Measurements from ENCODE around the gene TNFRSF18.

The TNFRSF18 gene

DNA sequence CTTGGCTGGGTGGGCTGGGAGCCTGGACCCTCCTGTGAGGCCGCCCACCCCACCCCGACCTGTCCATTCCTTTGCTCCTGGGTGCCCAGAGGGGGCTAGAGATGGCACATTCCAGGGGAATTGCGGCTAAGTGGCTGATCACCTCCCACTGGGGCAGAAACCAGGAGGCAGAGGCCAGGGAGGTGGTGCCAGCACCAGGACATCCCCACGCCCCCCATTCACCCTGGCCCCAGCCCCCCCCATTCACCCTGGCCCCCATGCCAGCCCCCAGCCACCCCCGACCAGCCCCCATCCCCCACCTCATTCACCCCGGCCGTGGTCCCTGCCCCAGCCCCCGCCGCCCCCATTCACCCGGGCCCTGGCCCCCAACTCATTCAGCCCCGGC, 33.9 kb upstream of the TNFRSF18 start:
- DNase-seq, result no peak

DNA sequence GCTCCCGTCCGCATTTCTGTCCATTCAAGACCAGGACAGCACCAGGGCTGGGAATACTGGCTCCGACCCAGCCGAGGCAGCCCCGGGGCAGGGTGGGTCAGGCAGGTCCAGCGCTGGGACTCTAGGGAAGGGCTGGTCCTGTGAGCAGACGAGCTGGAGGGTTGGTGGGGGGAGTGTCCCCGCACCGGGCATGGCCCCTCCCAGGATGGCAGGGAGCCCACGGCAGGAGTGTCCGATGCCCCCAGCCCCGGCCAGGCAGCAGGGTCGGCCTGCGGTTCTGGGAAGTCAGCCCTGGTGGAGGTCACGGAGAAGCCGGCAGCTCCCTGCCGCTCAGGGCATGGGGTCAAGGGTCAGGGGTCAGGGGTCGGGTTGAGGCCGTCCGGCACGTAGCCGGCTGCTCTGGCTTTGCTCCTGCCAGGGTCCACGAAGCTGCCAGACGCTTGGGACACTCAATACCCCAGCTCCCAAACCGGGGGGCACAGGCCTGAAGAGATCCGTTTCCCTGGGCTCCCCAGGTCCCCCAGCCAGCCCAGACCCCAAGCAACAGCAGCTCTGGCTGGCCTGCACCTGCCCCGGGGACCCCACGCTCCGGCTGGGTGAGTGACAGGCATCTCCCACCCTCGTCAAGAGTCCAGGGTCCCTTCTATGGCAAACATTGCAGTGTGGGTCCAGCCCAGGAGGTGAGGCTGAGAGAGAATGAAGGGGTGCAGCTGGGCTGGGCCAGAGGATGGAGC, 33.4 kb upstream of the TNFRSF18 start:
- no peak for DNase-seq

DNA sequence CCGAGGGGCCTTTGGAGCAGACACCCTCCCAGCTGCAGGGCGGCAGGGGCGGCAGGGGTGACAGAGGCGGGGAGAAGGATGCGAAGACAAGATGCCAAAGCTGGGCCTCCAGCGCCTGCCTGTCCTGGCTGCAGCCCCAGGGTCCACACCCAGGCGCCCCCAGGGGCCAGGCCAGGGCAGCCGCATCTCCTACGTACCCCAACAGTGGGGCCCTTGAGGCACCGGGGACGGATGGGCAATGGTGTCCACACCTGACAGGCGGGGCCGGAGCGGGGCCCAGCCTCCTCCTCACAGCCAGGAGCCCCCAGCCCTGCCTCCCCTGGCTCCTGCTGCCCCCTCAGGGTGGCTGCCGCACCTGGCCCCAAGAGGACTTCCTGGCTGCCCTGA, 32.8 kb upstream of the TNFRSF18 start:
- no peak for DNase-seq

DNA sequence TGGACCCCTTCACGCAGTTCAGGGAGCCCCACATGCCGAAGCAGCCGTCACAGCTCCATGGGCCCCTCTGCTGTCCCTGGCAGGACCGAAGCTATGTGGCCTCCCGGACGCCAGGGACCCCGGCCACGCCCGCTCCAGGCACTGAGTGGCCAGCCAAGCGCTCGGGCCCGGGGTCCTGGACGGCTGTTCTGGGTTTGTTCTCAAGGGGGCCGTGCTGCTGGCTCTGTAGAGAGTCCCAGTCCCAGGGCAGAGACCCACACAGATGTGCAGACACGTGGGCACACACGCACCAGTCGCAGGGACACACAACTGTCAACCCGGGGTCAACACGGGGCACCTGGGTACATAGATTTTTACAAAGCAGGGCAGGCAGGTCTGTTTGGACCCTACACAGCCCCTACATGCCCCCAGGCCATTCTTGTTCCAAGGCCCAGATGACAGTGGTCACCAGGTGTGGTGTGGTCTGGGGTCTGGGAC, 32.3 kb upstream of the TNFRSF18 start:
- no peak for DNase-seq

DNA sequence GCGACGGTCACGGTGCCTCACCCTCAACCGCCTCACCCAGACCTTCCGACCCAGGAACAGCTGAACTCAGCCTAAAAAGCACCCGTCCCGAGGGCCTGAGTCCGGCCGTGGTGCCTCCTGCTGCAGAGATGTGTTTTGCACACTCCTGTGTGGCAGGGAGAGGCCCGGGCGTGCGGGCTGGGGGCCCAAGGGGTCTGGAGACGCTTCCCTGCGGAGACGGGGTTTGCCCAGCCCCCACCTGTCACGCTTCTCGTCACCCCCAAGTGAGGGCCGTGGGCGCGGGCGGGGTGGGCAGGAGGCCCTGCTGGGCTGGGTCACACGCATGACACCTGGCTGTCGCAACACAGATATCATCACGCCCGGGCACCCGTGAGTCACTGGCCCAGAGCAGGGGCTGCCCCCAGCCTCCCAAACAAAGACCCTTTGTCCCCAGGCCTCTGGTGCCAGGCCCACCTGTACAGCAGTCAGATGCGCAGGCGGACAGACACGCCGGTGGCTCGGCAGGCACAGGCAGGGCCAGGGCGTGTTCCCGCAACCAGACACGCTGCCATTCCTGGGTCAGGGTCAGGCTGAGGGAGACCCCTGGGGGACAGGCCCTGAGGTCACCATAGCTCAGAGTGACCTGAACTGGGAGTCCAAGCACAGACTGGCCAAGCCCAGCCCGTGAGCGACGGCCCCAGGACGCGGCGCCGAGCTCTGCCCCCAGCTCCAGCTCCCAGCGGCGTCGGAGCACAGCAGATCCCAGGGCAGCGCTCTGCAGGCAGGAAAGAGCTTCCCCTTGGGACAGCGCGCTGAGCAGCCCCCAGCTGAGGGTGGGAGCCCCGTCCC, 31.7 kb upstream of the TNFRSF18 start:
- no peak for DNase-seq

DNA sequence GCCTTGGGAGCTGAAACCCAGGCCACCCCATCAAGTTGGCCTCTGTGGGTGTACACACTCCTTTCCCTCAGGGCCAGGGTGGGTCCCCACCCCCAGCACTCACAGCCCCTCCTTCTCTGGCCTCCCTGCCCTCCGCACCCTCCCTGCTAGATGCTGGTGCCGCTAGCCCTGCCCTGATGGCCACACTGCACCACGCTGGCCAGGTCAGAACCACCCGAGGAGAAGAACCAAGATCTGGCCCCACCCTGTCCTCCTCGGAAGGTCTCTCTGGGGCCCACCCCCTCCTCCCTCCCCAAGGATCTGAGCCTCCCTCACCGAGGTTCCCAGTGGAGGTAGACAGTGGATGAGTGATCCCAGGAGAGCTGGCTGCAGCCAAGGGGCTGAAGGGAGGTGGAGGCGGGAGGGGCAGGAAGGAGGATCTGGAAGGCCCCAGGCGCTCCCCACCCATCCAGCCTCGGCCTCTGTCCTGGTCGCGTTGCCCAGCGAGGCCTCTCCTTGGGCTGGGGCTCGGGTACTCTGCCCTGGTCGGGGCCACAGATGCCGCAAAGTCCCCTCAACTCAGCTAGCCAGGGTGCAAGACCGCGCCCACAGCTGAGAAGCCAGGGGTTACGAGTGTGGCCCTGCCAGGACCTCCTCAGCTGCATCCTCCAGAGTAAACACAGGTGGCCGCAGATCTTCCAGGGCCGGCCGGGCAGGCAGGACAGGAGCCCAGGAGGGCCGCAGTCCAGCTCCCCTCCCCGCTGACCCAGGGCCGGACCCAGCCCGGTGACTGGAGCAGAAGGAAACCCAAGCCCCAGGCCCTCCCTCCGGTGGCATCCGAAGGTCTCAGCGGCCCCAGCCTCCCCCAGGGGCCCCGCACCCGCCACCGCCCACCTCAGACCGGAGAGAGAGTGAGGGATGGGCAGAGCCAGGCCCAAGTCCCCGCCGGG, 30.8 kb upstream of the TNFRSF18 start:
- no peak for DNase-seq

DNA sequence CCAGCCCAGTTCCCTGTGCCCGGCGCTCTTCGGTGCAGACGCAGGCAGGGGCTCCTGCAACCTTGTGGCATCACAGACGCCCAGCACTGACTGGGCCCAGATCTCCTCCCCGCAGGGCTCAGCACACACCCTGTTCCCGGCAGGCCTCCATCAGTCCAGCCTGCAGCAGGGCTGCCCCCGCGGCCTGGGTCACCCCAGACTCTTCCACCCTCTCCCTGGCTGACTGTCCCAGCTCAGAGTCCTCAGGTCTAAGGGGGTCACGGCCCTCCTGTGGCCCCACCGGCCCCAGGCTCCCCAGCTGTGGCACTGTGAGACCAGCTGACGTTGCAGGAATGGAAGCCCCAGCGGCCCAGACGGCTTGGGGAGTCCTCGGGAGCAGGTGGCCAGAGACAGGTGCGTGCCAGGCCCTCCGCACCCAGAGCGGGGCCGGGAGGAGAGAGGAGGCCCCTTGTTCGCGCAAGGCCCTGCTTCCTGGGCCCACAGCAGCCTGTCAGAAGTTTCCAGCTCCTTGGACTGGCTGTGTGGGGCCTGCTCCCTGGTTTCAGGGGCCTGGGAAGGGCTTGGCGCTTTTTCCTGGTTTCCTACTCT, 29.9 kb upstream of the TNFRSF18 start:
- no peak for DNase-seq

DNA sequence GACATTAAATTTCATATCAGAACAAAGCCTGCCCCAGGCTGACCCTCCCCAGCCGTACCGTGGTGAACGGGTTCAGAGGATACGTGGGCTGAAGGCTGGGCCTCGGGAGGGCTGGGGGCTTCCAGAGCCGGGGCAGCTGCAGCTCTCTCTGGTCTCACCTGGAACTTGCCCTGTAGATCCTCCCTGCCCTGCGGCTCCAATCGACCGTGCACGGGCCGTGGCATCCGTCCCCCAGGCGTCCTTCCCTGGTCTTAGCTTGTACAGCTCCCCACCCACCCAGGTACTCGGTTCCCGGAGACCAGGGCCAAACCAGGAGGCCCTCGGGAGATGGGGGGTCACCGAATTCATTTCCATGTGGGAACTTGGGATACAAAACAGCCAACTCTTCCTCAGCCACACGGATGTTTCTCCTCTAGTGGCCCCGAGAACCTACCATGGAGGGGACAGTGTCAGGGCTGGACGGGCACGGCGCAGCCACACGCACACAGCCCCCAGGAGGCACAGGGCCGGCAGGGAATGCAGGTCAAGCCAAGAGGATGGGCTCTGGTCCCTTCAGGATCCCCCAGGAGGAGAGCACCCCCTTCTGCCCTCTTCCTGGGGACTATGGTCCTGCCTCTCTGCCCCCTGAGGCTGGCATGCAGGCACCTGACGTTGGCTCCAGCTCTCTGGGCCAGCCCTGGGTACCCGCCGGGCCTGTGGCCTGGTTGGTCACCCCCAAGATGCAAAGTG, 28.8 kb upstream of the TNFRSF18 start:
- DNase-seq, result no peak

DNA sequence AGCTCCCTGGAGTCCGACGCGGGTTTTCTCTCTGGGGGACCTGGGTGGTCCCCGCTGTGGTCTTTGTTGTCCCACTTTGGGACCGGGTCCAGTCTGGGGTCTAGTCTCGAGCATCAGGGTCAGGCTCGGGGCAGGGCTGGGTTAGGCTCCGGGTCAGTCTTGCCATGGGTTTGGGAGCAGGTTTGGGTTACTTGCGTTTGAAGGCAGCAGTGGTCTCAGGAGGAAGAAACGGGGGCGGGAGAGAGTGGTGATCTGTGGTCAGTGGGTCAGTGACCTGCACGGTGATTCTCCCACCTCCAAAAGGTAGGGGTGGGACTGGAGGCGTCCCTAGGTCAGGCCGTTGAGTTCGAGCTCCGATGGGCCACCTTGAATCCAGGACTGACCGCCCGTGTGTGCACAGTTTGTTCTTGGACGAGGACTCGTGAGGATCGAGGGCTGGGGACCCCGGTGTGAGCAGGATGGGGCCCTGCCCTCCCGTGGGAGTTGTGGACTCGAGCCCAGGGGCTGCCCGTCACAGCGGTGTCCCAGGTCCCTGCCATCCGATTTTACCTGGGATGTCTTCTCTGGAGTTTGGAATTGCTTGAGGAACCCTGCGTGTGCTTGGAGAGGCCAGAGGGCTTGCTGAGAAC, 27.9 kb upstream of the TNFRSF18 start:
- DNase-seq, result no peak

DNA sequence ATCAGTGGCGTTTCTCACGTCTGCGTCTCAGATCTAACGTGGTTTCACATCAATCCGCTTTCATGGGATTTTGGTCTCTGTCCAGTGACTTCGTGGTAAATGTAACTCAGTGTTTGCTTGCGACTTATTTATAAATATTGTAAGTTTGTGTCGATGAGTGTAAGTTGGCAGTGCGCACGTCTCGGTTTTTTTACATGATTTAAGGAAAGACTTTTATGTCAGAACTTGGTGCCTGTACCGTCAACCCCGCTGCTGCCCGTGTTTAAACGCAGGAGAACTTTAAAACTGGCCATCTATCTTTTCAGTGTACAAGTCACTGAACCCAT, 27.1 kb upstream of the TNFRSF18 start:
- no peak for DNase-seq

DNA sequence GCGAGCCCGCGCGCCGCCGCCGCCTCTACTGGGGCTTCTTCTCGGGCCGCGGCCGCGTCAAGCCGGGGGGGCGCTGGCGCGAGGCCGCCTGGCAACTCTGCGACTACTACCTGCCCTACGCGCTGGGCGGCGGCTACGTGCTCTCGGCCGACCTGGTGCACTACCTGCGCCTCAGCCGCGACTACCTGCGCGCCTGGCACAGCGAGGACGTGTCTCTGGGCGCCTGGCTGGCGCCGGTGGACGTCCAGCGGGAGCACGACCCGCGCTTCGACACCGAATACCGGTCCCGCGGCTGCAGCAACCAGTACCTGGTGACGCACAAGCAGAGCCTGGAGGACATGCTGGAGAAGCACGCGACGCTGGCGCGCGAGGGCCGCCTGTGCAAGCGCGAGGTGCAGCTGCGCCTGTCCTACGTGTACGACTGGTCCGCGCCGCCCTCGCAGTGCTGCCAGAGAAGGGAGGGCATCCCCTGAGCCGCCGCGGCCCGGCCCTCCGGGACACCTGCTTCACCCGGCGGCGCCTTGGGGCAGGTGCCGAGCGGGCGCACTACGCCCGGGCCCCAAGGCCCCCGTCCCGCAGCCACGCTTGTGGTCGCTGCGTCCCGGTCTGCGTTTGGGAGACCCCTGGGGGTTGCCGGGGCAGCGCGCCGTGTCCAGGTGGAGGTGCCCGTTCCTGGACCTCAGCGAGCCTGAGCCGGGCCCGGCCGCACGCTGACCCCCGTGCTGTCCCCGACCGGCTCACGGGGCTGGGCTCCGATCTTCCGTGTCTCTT, 26.6 kb upstream of the TNFRSF18 start:
- DNase-seq, result no peak

DNA sequence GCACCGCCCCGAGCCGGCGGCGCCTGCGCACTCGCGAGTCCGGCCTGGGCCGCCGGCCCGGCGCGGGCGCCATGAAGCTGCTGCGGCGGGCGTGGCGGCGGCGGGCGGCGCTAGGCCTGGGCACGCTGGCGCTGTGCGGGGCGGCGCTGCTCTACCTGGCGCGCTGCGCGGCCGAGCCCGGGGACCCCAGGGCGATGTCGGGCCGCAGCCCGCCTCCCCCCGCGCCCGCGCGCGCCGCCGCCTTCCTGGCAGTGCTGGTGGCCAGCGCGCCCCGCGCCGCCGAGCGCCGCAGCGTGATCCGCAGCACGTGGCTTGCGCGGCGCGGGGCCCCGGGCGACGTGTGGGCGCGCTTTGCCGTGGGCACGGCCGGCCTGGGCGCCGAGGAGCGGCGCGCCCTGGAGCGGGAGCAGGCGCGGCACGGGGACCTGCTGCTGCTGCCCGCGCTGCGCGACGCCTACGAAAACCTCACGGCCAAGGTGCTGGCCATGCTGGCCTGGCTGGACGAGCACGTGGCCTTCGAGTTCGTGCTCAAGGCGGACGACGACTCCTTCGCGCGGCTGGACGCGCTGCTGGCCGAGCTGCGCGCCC, 25.9 kb upstream of the TNFRSF18 start, which contains the start of gene B3GALT6:
Gene B3GALT6 (plus strand): TSS at position 30 of the 588 bp plus-strand sequence. CDS start 42 bp downstream, at position 72.
- no peak for DNase-seq

DNA sequence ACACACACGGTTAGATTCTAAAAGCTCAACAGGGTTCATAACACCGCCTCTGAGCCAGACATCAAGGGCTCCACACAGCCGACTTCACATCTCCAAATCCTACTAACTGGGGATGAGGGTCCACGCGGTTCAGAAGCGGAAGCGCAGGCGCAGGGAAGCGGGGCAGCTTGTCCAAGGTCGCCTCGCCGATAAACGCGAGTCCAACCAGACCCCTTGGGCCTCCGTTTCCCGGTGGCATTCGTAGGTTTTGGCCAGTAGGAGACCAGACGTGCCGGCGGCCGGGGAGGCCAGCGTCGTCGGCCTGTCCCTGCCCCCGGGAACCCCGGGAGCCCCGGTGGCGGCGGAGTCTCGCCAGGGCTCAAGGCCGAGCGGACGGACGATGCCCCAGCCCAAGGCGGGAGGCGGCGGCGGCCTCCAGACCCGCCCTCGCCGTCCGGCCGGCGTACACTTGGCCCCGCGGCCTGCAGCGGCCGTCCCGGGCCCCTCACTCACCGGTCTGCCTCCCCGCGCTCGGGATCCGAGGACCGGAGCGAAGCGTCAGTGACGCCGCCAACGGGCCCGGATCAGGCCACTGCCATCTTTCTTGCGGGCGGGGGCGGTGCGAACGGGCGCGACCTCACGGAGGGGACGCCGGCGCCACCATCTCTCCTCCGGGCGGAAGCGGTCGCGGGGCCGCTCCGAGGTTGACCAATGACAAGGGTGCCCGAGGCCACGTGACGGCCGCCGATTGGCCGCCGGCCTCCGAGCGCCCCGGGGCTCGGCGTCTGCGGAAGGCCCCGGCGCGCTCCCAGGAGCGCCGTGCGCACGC, 25.2 kb upstream of the TNFRSF18 start, which contains the start of gene SDF4:
Gene SDF4 (minus strand): TSS at position 602 of the 808 bp plus-strand sequence. CDS start 3,229 bp downstream, outside the sequence.
- DNase-seq, result peak; percentile 99

DNA sequence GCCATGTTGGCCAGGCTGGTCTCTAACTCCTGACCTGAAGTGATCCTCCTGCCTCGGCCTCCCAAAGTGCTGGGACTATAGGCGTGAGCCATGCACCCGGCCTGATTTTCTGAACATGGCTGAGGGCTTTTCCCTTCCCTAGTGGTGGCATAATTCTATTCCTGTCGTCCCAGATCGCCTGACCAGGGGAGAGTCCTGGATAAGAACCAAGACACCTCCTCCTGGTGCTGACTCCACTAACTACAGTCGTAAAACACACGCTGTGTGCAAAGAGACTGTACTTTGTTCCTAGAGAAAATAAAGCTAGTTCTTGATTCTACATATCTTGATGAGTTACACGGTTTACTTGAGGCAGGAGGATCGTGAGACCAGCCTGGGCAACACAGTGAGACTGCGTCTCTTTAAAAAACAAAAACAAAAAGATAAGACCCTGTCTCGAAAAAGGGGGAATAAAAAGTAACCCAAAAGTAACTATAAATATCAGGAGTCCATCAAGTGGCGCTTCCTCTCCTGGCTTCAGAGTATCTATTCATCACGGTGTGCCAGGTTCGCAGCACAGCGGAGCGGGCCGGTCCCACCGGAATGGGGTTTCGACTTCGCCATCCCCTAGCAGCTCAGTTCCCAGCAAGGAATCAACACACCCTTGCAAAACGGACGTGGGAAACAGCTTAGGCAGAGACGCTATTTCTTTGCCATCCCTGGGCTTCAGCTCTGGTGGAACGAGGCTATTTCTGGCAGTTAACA, 24.4 kb upstream of the TNFRSF18 start:
- peak; percentile 83 for DNase-seq

DNA sequence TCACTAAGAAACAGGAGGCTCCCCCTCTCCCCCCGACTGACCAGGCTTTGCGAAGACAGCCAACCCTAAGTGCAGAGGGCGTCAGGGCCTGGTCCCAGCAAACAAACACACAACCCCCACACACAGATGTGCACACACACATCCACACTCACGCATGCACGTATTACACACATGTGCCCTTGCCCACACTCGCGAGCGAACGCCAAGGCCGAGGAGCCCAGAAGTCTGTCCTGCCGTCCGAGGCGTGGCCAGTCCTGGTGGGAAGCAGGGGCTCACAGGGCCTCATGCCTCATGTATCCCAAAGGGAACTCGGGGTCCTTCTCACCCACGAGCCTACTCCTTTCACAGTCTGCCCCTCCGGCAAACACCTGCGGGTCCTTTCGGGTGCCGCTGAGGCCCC, 23.4 kb upstream of the TNFRSF18 start:
- no peak for DNase-seq

DNA sequence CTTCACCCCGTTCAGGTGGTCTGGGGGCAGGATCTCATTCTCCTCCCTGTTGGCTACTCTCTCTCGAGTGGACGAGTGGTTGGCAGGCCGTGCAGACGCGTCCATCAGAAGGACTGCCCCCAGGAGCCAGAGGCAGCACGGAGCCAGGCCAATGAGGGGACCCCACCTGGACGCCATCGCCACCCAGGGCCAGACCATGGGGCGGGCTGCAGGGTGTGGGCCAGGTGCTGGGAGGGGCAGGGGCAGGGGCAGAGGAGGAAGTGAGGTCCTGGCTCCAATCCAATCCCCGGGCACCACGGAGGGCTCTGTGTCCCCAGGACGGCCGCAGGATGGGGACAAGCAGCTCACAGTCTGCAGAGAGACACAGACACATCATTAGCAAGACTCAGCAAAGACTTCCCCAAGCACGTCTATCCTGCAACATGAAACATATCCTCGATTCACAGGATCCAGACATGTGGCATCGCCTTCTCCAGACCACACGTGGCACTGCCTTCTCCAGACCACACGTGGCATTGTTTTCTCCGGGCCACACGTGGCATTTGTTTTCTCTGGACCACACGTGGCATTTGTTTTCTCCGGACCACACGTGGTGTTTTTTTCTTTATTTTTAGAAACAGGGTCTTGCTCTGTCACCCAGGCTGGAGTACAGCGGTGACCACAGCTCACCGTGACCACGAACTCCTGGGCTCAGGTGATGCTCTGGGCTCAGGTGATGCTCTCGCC, 22.4 kb upstream of the TNFRSF18 start:
- no peak for DNase-seq

DNA sequence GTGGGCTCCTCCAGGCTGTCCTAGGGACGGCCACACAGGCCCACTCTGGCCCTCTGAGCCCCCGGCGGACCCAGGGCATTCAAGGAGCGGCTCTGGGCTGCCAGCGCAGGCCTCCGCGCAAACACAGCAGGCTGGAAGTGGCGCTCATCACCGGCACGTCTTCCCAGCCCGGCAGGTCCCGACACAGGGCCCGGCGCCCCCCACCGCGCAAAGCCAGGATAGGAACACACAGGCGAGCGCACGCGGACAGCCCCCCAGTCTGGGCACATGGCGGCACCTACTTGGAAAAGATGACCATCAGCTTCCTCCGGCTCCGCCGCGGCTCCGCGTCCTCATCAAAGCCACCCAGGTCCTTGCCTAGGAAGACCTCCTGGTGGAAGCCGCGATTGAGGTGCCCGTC, 21.8 kb upstream of the TNFRSF18 start:
- DNase-seq, result no peak

DNA sequence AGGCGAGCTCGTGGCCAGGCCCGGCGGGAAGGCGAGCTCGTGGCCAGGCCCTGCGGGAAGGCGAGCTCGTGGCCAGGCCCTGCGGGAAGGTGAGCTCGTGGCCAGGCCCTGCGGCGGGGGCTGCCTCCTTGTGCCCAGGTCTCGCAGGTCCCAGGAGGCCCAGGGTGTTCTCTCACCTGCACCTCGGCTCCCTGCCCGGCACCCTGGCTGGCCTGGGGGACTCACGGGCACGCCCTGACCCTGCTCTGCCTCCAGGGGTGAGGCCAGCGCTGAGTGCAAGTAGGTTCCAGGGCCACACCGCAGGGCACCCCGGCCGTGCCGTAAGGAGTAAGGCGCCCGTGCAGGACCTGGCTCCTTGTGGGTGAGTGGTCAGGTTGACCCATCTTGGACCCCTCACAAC, 21.0 kb upstream of the TNFRSF18 start:
- DNase-seq, result no peak

Measured in OCI-M1 (cell line).